LNCaP clone FGC (cell line): ENCODE measurements around the gene CLEC3B.
"Not testable (repeated sequence)": the region's sequence is repeated elsewhere in the genome, so short reads cannot be mapped to it uniquely, and the experiment has no call there.

Experiments used
- DNase-seq: peaks from one replicate; pipeline ENCODE4 v3.0.0-alpha.2; 2011; ENCODE audit warnings: low read depth
- H3K4me3 ChIP-seq: 2 replicates; pipeline ENCODE4 v1.5.1; 2011; ENCODE audit warnings: mild to moderate bottlenecking, low read depth, low read length, control low read depth
- CTCF ChIP-seq: IDR thresholded peaks from 2 replicates; pipeline ENCODE4 v1.5.1; 2012; ENCODE audit warnings: mild to moderate bottlenecking; ENCODE audit not compliant: control insufficient read depth, insufficient read depth; ENCODE audit errors: extremely low read depth

Gene CLEC3B

GRCh38 chr3:45026038-45026437 lies at the start of gene CLEC3B:
Gene CLEC3B (plus strand): TSS chr3:45026303. CDS start chr3:45026363, 60 bp downstream.
- peak; percentile 45 for DNase-seq
- TF ChIP-seq CTCF, result no peak
- H3K4me3 ChIP-seq, result peak within 1 kb of the TSS; percentile 8; the same call in 1 of the 2 replicates

GRCh38 chr3:44981220-44981619 lies 44.9 kb upstream of the CLEC3B start:
- no peak for TF ChIP-seq CTCF
- DNase-seq, result no peak
- H3K4me3 ChIP-seq, result no peak overlapping the region

- DNase-seq, result no peak
- H3K4me3 ChIP-seq, result no peak overlapping the region
- no peak for TF ChIP-seq CTCF
Observed at GRCh38 chr3:44981751-44982150, 44.4 kb upstream of the CLEC3B start.

- DNase-seq, result no peak
- no peak overlapping the region for H3K4me3 ChIP-seq
- TF ChIP-seq CTCF, result no peak
Observed at GRCh38 chr3:44982817-44983216, 43.3 kb upstream of the CLEC3B start.

- TF ChIP-seq CTCF, result no peak
- peak overlapping the region; percentile 1; the same call in 1 of the 2 replicates for H3K4me3 ChIP-seq
- DNase-seq, result no peak
Observed at GRCh38 chr3:44983484-44983941, 42.6 kb upstream of the CLEC3B start.

- H3K4me3 ChIP-seq, result no peak overlapping the region
- TF ChIP-seq CTCF, result no peak
- DNase-seq, result no peak
Observed at GRCh38 chr3:44984335-44984734, 41.8 kb upstream of the CLEC3B start.

- DNase-seq, H3K4me3 ChIP-seq: not testable (repeated sequence)
Observed at GRCh38 chr3:44986330-44986729, 39.8 kb upstream of the CLEC3B start.

- no peak for TF ChIP-seq CTCF
- H3K4me3 ChIP-seq, result no peak overlapping the region
- DNase-seq, result no peak
Observed at GRCh38 chr3:44987332-44987731, 38.8 kb upstream of the CLEC3B start.
